Trophoblast cell (in vitro differentiated cells and primary cell): ENCODE data around the gene C3orf22. TPM values are rescaled to one million over a fixed set of nuclear protein-coding genes. Genes with fewer than 3 reads are reported as not detected.

Source experiments
- DNase-seq, 2 donors: peaks; one replicate each; pipeline ENCODE4 v3.0.0-alpha.2; 2016
- H2AFZ ChIP-seq: 2 replicates; pipeline ENCODE4 v1.6.1; 2013; ENCODE audit warnings: low read length, moderate library complexity, mild to moderate bottlenecking; ENCODE audit not compliant: insufficient read depth, poor library complexity
- H2AK5ac ChIP-seq: 2 replicates; pipeline ENCODE4 v1.6.1; 2013; ENCODE audit warnings: mild to moderate bottlenecking, low read length
- H2BK120ac ChIP-seq: 2 replicates; pipeline ENCODE4 v1.6.1; 2013; ENCODE audit warnings: low read length, mild to moderate bottlenecking, moderate library complexity; ENCODE audit not compliant: insufficient read depth, poor library complexity
- H2BK12ac ChIP-seq: 2 replicates; pipeline ENCODE4 v1.6.1; 2013; ENCODE audit warnings: mild to moderate bottlenecking, low read length, moderate library complexity
- H2BK5ac ChIP-seq: 2 replicates; pipeline ENCODE4 v1.6.1; 2013; ENCODE audit warnings: low read length, low read depth, moderate library complexity, mild to moderate bottlenecking; ENCODE audit not compliant: poor library complexity
- H3K14ac ChIP-seq: 2 replicates; pipeline ENCODE4 v1.6.1; 2013; ENCODE audit warnings: mild to moderate bottlenecking, low read length
- H3K18ac ChIP-seq: 2 replicates; pipeline ENCODE4 v1.6.1; 2013; ENCODE audit warnings: mild to moderate bottlenecking, low read length
- H3K23ac ChIP-seq: 2 replicates; pipeline ENCODE4 v1.6.1; 2013; ENCODE audit warnings: low read length
- H3K27ac ChIP-seq: 2 replicates; pipeline ENCODE4 v1.5.1; 2013; ENCODE audit warnings: low read depth, mild to moderate bottlenecking, inconsistent platforms, low read length, moderate library complexity
- H3K27me3 ChIP-seq: 2 replicates; pipeline ENCODE4 v1.6.1; 2013; ENCODE audit warnings: inconsistent platforms, mild to moderate bottlenecking, low read length, moderate library complexity; ENCODE audit not compliant: insufficient read depth
- H3K36me3 ChIP-seq, 2 experiments: 1 replicate in 1 of 2; 2 replicates in 1 of 2; pipeline ENCODE4 v1.6.1; 2013; ENCODE audit warnings: low read length in 2 of 2, mild to moderate bottlenecking in 2 of 2, moderate library complexity in 1 of 2; ENCODE audit not compliant: insufficient read depth in 2 of 2, control insufficient read depth in 1 of 2
- H3K4ac ChIP-seq: 2 replicates; pipeline ENCODE4 v1.6.1; 2013; ENCODE audit warnings: low read depth, mild to moderate bottlenecking, low read length, moderate library complexity
- H3K4me1 ChIP-seq, 2 experiments: 1 replicate in 1 of 2; 2 replicates in 1 of 2; pipeline ENCODE4 v1.6.1; 2013; ENCODE audit warnings: low read length in 2 of 2, mild to moderate bottlenecking in 2 of 2, moderate library complexity in 1 of 2; ENCODE audit not compliant: insufficient read depth in 2 of 2, control insufficient read depth in 1 of 2
- H3K4me2 ChIP-seq: 2 replicates; pipeline ENCODE4 v1.6.1; 2013; ENCODE audit warnings: inconsistent platforms, mild to moderate bottlenecking, low read length, moderate library complexity
- H3K4me3 ChIP-seq: 2 replicates; pipeline ENCODE4 v1.5.1; 2013; ENCODE audit warnings: mild to moderate bottlenecking, low read depth, low read length, inconsistent platforms
- H3K79me1 ChIP-seq: one replicate; pipeline ENCODE4 v1.6.1; 2013; ENCODE audit warnings: low read length
- H3K79me2 ChIP-seq: 2 replicates; pipeline ENCODE4 v1.6.1; 2013; ENCODE audit warnings: low read length, mild to moderate bottlenecking; ENCODE audit not compliant: control insufficient read depth, insufficient read depth, poor library complexity
- H3K9ac ChIP-seq: 2 replicates; pipeline ENCODE4 v1.6.1; 2013; ENCODE audit warnings: mild to moderate bottlenecking, low read length
- H3K9me3 ChIP-seq: 2 replicates; pipeline ENCODE4 v1.6.1; 2013; ENCODE audit warnings: low read depth, mild to moderate bottlenecking, control low read depth, inconsistent platforms, low read length; ENCODE audit not compliant: insufficient read depth
- H4K12ac ChIP-seq: 2 replicates; pipeline ENCODE4 v1.6.1; 2013; ENCODE audit warnings: low read depth, mild to moderate bottlenecking, low read length, moderate library complexity
- H4K8ac ChIP-seq: 2 replicates; pipeline ENCODE4 v1.6.1; 2013; ENCODE audit warnings: low read depth, mild to moderate bottlenecking, low read length, moderate library complexity
- H4K91ac ChIP-seq: one replicate; pipeline ENCODE4 v1.6.1; 2013; ENCODE audit warnings: low read depth, mild to moderate bottlenecking, low read length, moderate library complexity
- WGBS: extraction: QIAGEN DNeasy Blood & Tissue Kit; methylation state at CpG from one replicate; pipeline ENCODE4 v1.1.7; 2013; ENCODE audit warnings: missing lambda C conversion rate; ENCODE audit not compliant: insufficient read length, insufficient coverage; ENCODE audit errors: extremely low coverage; 5-methylcytosine and 5-hydroxymethylcytosine counted together
- polyA plus RNA-seq: library from polyadenylated mRNA; stranded (reverse); fragments of 200-250 nt; gene quantifications from 2 replicates; pipeline ENCODE4 v1.2.3, GENCODE V29; 2013

The C3orf22 gene, protein sequence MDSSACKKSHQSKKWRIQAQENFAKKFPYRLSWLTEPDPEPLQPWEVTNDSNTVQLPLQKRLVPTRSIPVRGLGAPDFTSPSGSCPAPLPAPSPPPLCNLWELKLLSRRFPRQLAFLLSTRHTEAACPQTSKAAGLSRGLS
- not detected in 2 replicates for polyA plus RNA-seq

DNA sequence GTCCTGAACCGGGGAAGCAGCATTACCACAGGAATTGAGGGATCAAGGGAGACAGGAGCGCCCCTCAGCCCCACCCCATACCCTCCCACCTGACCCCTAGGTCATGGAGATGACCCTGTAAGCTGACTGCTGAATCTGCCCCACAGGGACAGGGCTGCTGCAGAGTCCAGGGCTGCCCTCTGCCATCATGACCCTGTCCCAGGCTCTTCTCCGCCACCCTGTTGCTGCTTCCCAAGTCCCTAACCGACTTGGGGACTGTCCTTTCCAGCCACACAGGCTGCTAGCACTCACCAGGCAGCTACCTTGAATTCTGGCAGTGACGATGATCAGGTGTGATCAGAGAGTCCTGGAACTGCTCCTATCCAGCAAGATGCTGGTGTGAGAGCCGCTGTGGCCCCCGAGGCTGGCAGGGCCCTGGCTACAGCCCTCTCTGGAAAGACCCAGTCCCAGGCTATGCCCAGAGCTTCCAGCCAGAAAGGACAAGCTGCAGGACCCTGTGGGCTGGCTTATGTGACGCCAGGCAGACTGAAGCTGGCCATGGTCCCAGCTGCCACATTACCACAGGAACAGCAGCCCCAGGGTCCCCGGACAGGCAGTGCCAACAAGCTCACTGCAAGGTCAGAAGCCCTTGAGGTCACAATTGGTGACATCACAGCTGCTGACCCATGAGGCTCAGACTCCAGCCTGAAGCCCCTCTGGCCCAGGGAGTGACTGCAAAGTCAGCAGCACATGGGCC lies at the start of gene C3orf22:
TSS of gene C3orf22 (minus strand) at position 597 of the 736 bp plus-strand sequence. CDS start 5,542 bp downstream, outside the sequence.
- Histone ChIP-seq H3K4me2 (no peak within 1 kb of the TSS), H4K8ac (no peak within 1 kb of the TSS), H3K27me3 (no peaks in the 10 kb centered on the region), H3K9ac (no peak within 1 kb of the TSS), H2AFZ (no peak within 1 kb of the TSS), H3K36me3 (no peaks in the 10 kb centered on the region), H3K23ac (no peak within 1 kb of the TSS), H3K4me3 (no peak within 1 kb of the TSS), H3K27ac (no peak within 1 kb of the TSS), H2BK5ac (no peak within 1 kb of the TSS), H3K9me3 (no peaks in the 10 kb centered on the region), H2BK120ac (no peak within 1 kb of the TSS), H2BK12ac (no peak within 1 kb of the TSS), H3K79me2 (no peaks in the 10 kb centered on the region), H2AK5ac (no peak within 1 kb of the TSS), H3K4ac (no peak within 1 kb of the TSS), H3K79me1 (no peaks in the 10 kb centered on the region), H4K91ac (no peak within 1 kb of the TSS), H3K18ac (no peak within 1 kb of the TSS), H3K4me1 (no peaks in the 10 kb centered on the region), H3K14ac (no peak within 1 kb of the TSS), H4K12ac (no peak within 1 kb of the TSS)
- no peak for DNase-seq
- no CpG with 5 or more reads among the region's 9 CpGs for WGBS

DNA sequence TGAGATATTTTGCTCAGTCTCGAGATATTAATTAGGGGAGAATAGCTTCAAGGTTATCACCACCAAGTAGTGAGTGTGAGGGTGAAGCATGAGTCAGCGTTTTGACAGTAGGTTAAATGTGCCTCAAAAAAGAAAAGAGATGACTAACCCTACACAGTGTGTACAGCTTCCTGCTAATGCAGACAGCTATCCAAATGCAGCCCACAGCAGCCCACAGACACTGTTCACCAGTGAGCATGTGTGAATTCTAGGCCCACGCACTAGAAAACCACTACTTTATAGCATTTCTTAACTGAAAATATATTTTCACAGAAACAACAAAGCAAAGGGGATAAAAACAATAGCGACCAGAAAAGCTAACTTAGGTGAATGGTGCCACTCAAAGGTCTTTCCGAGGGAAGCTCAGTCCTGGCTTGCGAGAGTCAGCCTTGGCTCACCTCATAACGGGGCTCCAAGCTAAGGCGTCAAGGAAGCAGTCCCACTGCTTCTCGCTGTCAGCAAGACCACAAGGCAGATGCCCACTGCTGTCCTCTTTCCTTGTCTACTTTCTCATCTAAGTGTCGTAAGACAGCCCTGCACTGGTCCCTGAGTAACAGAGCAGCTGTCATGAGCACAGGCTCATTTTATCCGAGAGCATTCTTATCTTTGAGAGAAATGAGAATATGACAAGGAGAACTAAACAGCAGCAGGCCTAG lies 48.6 kb upstream of the C3orf22 start:
- H2AK5ac ChIP-seq: no peak overlapping the region
- H2BK120ac ChIP-seq: no peak overlapping the region
- H4K91ac ChIP-seq: no peak overlapping the region
- H3K4me3 ChIP-seq: no peak overlapping the region
- H3K4ac ChIP-seq: no peak overlapping the region
- WGBS: no CpG with 5 or more reads among the region's 11 CpGs
- no peak for DNase-seq
- no peak overlapping the region for H3K18ac ChIP-seq
- H2AFZ ChIP-seq: no peak overlapping the region
- H3K36me3 ChIP-seq: no peaks in the 10 kb centered on the region
- H4K12ac ChIP-seq: no peak overlapping the region
- no peak overlapping the region for H3K27ac ChIP-seq
- H3K79me2 ChIP-seq: no peaks in the 10 kb centered on the region
- no peaks in the 10 kb centered on the region for H3K9me3 ChIP-seq
- H2BK5ac ChIP-seq: no peak overlapping the region
- H3K14ac ChIP-seq: no peak overlapping the region
- no peaks in the 10 kb centered on the region for H3K79me1 ChIP-seq
- no peak overlapping the region for H3K23ac ChIP-seq
- H2BK12ac ChIP-seq: no peak overlapping the region
- peaks cover 0 to 2% of the 10 kb centered on the region in 2 experiments for H3K4me1 ChIP-seq
- no peak overlapping the region for H3K9ac ChIP-seq
- no peak overlapping the region for H3K4me2 ChIP-seq
- no peaks in the 10 kb centered on the region for H3K27me3 ChIP-seq
- H4K8ac ChIP-seq: no peak overlapping the region

DNA sequence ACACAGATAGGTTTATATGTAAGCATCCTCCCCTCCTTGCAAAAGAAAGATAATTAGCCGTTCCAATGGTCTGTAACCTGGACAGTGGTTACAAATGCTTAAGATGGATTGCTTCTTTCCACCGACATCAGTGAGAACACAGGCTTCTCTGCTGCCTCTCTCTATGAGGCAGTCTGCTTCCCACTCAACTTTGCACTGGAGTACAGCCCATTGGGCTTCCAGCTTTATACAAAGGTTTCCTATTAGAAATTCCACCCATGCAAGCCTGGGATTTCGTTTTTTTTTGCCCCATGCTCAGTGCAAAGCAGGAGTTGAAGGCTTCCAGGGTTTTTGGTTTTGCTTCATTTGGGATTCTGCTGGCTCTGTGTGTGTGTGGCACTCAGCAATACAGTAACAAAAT lies 47.3 kb upstream of the C3orf22 start:
- Histone ChIP-seq H3K79me2 (no peaks in the 10 kb centered on the region), H3K27ac (no peak overlapping the region), H3K23ac (no peak overlapping the region), H3K4me3 (no peak overlapping the region), H2BK5ac (no peak overlapping the region), H3K4me2 (no peak overlapping the region), H4K12ac (no peak overlapping the region), H3K9me3 (no peaks in the 10 kb centered on the region), H3K4me1 (no peaks in the 10 kb centered on the region), H3K79me1 (no peaks in the 10 kb centered on the region), H2BK120ac (no peak overlapping the region), H3K36me3 (no peaks in the 10 kb centered on the region), H2AK5ac (no peak overlapping the region), H4K91ac (no peak overlapping the region), H3K18ac (no peak overlapping the region), H3K27me3 (no peaks in the 10 kb centered on the region), H2BK12ac (no peak overlapping the region), H3K14ac (no peak overlapping the region), H2AFZ (no peak overlapping the region), H3K4ac (no peak overlapping the region), H4K8ac (no peak overlapping the region), H3K9ac (no peak overlapping the region)
- no CpG with 5 or more reads among the region's 3 CpGs for WGBS
- no peak for DNase-seq

DNA sequence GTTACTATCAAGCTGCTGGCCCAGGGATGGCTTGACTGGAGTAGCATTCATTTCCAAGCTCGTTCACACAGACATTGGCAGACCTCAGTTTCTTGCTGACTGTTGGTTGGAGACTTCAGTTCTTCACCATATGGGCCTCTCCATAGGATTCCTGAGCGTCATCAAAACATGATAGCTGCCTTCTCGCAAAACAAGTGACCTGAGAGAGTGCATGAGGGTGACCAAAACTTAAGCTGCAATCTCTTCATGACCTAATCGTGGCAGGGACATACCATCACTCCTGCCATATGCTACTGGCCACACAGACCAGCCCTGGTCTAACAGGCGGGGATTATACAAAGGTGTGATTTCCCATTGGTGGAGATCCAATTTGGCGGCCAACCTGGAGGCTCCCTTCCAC lies 46.0 kb upstream of the C3orf22 start:
- no peak overlapping the region for H3K4ac ChIP-seq
- H3K14ac ChIP-seq: no peak overlapping the region
- DNase-seq: no peak
- no peak overlapping the region for H2BK120ac ChIP-seq
- H4K91ac ChIP-seq: no peak overlapping the region
- no peak overlapping the region for H3K27ac ChIP-seq
- WGBS: no CpG with 5 or more reads among the region's 6 CpGs
- H2AK5ac ChIP-seq: no peak overlapping the region
- no peak overlapping the region for H3K9ac ChIP-seq
- no peak overlapping the region for H2BK5ac ChIP-seq
- H3K18ac ChIP-seq: no peak overlapping the region
- no peaks in the 10 kb centered on the region for H3K79me1 ChIP-seq
- no peak overlapping the region for H4K8ac ChIP-seq
- no peaks in the 10 kb centered on the region for H3K27me3 ChIP-seq
- no peaks in the 10 kb centered on the region for H3K4me1 ChIP-seq
- no peaks in the 10 kb centered on the region for H3K79me2 ChIP-seq
- no peaks in the 10 kb centered on the region for H3K36me3 ChIP-seq
- H3K9me3 ChIP-seq: no peaks in the 10 kb centered on the region
- no peak overlapping the region for H2AFZ ChIP-seq
- H2BK12ac ChIP-seq: no peak overlapping the region
- no peak overlapping the region for H3K23ac ChIP-seq
- no peak overlapping the region for H3K4me2 ChIP-seq
- H3K4me3 ChIP-seq: no peak overlapping the region
- no peak overlapping the region for H4K12ac ChIP-seq
